GM23248 (cell line): ENCODE results near the gene RBM47.

Experiments
- EZH2 ChIP-seq: fragments of 200-600 bp; sonication (generic); IDR thresholded peaks from 2 replicates; pipeline ENCODE4 v1.6.1; 2018; ENCODE audit warnings: antibody characterized with exemption, mild to moderate bottlenecking; ENCODE audit not compliant: insufficient read depth, poor library complexity, severe bottlenecking
- EZH2phosphoT487 ChIP-seq: fragments of 200-600 bp; sonication (generic); IDR thresholded peaks from 2 replicates; pipeline ENCODE4 v1.6.1; 2018; ENCODE audit warnings: antibody characterized with exemption, moderate library complexity, mild to moderate bottlenecking, low read depth; ENCODE audit not compliant: insufficient read depth

DNA sequence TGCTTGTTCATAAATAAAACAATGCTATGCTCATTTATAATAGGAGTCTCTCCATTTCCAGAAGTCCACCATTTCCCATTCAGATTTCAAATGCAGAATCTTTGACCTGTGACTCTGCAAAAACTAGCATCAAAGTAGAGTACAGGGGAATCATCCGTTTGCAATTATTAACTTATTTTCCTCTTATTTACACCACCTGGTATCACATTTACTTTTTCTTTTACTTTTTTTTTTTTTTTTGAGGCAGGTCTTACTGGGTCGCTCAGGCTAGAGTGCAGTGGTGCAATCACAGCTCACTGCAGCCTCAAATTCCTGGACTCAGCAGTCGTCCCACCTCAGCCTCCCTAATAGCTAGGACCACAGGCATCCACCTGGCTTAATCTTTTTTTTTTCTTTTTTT is 37.6 kb downstream of the RBM47 start:
- no peak for TF ChIP-seq EZH2
- TF ChIP-seq EZH2phosphoT487: no peak
